CD1c-positive myeloid dendritic cell (primary cell): ENCODE measurements around the gene RGPD8.

Experiments
- DNase-seq: peaks from one replicate; pipeline ENCODE4 v3.0.0-alpha.2; 2016; ENCODE audit errors: extremely low spot score

The RGPD8 gene

GRCh38 chr2:112335600-112335999 is 97.8 kb downstream of the RGPD8 start:
- no peak for DNase-seq

DNA sequence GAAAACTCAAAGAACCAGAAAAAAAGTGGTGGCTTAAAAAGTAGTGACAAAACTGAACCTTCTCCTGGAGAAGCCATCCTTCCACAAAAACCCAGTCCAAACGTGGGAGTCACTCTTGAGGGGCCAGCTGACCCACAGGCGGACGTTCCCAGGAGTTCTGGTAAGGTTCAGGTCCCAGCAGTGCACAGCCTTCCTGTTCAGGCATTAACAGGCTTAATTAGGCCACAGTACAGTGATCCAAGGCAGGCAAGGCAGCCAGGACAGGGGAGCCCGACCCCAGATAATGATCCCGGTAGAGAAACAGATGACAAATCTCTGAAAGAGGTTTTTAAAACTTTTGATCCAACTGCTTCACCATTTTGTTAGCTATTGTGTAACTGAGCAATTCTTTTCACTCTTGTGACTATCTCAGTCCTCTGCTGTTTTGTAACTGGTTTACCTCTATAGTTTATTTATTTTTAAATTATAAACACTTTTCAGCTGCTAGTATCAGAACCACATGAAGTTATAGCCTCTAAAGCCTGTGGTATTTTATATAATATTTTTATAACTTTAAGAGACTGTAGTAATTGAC is 101.2 kb downstream of the RGPD8 start:
- DNase-seq: no peak

DNA sequence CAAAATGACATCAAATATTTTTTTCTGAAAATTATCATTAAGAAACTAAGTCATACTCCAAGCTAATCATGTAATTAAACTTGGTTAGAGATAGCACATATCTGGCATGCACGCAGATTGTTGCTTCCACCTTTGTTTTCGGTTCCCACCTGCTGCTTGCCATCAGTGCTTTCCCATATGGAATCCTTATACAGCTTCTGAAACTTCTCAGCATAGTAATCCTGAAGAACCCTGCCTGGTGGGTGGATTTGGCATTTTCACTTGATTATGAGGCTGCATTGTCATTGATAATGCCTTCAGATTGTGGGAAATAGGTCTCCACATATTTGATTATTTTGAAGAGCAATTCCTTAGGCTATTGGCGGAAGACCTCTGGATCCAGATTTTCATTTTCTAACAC is 110.5 kb downstream of the RGPD8 start:
- DNase-seq: no peak

GRCh38 chr2:112321375-112322320 is 111.8 kb downstream of the RGPD8 start:
- DNase-seq: no peak
